Panc1 (cell line): ENCODE measurements around the gene LRP1B.

ENCODE experiments used
- POLR2AphosphoS5 ChIP-seq: IDR thresholded peaks from 2 replicates; pipeline ENCODE4 v1.6.1; 2012; ENCODE audit warnings: mild to moderate bottlenecking, low read depth, low read length, moderate library complexity
- TF ChIP-seq, protein P1 (sequence below), 2 experiments: IDR thresholded peaks; 2 replicates each; pipeline ENCODE4 v1.6.1; 2011 to 2012; ENCODE audit warnings: low read depth in 2 of 2, control low read depth in 1 of 2, low read length in 1 of 2, mild to moderate bottlenecking in 1 of 2, moderate library complexity in 1 of 2; ENCODE audit not compliant: insufficient read depth in 1 of 2

DNA sequence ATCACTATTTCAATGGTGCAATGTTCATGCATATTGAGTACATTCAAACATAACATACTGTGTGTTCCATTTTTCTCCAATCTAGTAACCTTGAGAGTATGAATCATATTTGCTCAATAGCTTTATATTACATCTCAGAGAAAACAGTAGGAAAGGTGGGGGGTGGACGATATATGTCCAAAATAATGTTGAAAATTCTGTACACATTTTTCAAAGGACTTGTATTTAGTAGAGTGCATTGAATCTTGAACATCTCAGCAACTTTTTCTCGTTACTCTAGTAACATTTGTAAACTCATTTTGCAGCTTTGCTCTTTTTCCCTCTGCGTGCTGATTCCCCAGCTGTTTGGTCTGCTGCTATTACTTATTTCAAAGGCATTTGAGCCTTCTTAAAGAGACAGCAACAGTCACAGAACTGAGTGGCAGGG lies 1487.0 kb downstream of the LRP1B start:
- TF ChIP-seq, protein P1, sequence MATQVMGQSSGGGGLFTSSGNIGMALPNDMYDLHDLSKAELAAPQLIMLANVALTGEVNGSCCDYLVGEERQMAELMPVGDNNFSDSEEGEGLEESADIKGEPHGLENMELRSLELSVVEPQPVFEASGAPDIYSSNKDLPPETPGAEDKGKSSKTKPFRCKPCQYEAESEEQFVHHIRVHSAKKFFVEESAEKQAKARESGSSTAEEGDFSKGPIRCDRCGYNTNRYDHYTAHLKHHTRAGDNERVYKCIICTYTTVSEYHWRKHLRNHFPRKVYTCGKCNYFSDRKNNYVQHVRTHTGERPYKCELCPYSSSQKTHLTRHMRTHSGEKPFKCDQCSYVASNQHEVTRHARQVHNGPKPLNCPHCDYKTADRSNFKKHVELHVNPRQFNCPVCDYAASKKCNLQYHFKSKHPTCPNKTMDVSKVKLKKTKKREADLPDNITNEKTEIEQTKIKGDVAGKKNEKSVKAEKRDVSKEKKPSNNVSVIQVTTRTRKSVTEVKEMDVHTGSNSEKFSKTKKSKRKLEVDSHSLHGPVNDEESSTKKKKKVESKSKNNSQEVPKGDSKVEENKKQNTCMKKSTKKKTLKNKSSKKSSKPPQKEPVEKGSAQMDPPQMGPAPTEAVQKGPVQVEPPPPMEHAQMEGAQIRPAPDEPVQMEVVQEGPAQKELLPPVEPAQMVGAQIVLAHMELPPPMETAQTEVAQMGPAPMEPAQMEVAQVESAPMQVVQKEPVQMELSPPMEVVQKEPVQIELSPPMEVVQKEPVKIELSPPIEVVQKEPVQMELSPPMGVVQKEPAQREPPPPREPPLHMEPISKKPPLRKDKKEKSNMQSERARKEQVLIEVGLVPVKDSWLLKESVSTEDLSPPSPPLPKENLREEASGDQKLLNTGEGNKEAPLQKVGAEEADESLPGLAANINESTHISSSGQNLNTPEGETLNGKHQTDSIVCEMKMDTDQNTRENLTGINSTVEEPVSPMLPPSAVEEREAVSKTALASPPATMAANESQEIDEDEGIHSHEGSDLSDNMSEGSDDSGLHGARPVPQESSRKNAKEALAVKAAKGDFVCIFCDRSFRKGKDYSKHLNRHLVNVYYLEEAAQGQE (IDR thresholded peaks at IDR 0.05; ENCODE audit: insufficient read depth in 1 of 2, low read depth in 2 of 2, low read length in 1 of 2) = no peak
- no peak for TF ChIP-seq POLR2AphosphoS5
